GM08714 (cell line): ENCODE data around the gene PCBP2.

Source experiments
- H3K4me3 ChIP-seq: fragments of 200-500 bp; sonication (Bioruptor generic); 2 replicates; pipeline ENCODE4 v1.5.1; 2014; ENCODE audit warnings: mild to moderate bottlenecking, low read length, inconsistent platforms
- ZNF274 ChIP-seq: IDR thresholded peaks from 2 replicates; pipeline ENCODE4 v1.6.1; 2012; ENCODE audit warnings: mild to moderate bottlenecking, low read depth, low read length

The PCBP2 gene

GRCh38 chr12:53454707-53455106 is 2.8 kb downstream of the PCBP2 start:
- no peak for TF ChIP-seq ZNF274
- H3K4me3 ChIP-seq, result no peak overlapping the region

GRCh38 chr12:53456654-53457366 is 4.9 kb downstream of the PCBP2 start:
- H3K4me3 ChIP-seq, result no peak overlapping the region
- TF ChIP-seq ZNF274, result no peak

GRCh38 chr12:53459097-53459496 is 7.2 kb downstream of the PCBP2 start:
- no peak for TF ChIP-seq ZNF274

GRCh38 chr12:53461059-53461458 is 9.2 kb downstream of the PCBP2 start:
- no peak overlapping the region for H3K4me3 ChIP-seq
- TF ChIP-seq ZNF274, result no peak

More at GRCh38 chr12:53459097-53459496, 7.2 kb downstream of the PCBP2 start:
- no peak overlapping the region for H3K4me3 ChIP-seq

GRCh38 chr12:53461591-53461990 is 9.7 kb downstream of the PCBP2 start:
- no peak overlapping the region for H3K4me3 ChIP-seq
- TF ChIP-seq ZNF274, result no peak

GRCh38 chr12:53462935-53463334 is 11.0 kb downstream of the PCBP2 start:
- TF ChIP-seq ZNF274, result no peak
- H3K4me3 ChIP-seq, result no peak overlapping the region

- no peak overlapping the region for H3K4me3 ChIP-seq
- no peak for TF ChIP-seq ZNF274
Observed at GRCh38 chr12:53463802-53464560, 12.1 kb downstream of the PCBP2 start.

- H3K4me3 ChIP-seq, result no peak overlapping the region
- TF ChIP-seq ZNF274, result no peak
Observed at GRCh38 chr12:53464685-53465418, 12.9 kb downstream of the PCBP2 start.

- H3K4me3 ChIP-seq, result no peak overlapping the region
- TF ChIP-seq ZNF274, result no peak
Observed at GRCh38 chr12:53465679-53466078, 13.8 kb downstream of the PCBP2 start.

GRCh38 chr12:53466640-53467039 is 14.7 kb downstream of the PCBP2 start:
- no peak overlapping the region for H3K4me3 ChIP-seq
- TF ChIP-seq ZNF274, result no peak

GRCh38 chr12:53467082-53467481 is 15.2 kb downstream of the PCBP2 start:
- H3K4me3 ChIP-seq, result no peak overlapping the region
- no peak for TF ChIP-seq ZNF274

- TF ChIP-seq ZNF274, result no peak
Observed at GRCh38 chr12:53467880-53468279, 16.0 kb downstream of the PCBP2 start.

GRCh38 chr12:53468282-53468681 is 16.4 kb downstream of the PCBP2 start:
- H3K4me3 ChIP-seq, result no peak overlapping the region
- no peak for TF ChIP-seq ZNF274

More at GRCh38 chr12:53467880-53468279, 16.0 kb downstream of the PCBP2 start:
- no peak overlapping the region for H3K4me3 ChIP-seq

GRCh38 chr12:53472056-53472582 is 20.2 kb downstream of the PCBP2 start:
- H3K4me3 ChIP-seq, result no peak overlapping the region
- no peak for TF ChIP-seq ZNF274
